ENCODE data around the gene ADARB2.
"Not testable (repeated sequence)": the region's sequence is repeated elsewhere in the genome, so short reads cannot be mapped to it uniquely, and the experiment has no call there.

Gene ADARB2

DNA sequence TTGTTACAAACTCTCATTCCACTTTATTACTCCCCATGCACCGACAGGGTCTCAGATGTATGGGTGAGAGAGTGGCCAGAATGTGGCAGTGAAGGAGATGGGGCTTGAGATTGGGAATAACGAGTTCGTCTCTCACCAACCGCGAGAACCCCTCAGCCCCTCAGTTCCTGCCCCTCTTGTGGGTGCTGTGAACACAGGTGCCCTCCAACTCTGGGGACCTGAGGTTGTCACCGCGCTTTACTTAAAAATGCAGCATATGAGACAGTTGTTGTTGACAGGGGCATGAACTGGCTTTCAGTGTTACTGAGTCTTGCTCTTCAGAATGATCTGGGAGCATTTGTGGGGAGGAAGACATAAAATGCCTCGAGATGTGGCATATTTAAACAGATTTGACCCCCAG, 391.1 kb downstream of the ADARB2 start:
- no peak overlapping the region for H3K4me3 ChIP-seq (ENCODE audit: low read depth, low read length)
- no peak for TF ChIP-seq CTCF (IDR thresholded peaks at IDR 0.05; ENCODE audit: low read depth, low read length)

DNA sequence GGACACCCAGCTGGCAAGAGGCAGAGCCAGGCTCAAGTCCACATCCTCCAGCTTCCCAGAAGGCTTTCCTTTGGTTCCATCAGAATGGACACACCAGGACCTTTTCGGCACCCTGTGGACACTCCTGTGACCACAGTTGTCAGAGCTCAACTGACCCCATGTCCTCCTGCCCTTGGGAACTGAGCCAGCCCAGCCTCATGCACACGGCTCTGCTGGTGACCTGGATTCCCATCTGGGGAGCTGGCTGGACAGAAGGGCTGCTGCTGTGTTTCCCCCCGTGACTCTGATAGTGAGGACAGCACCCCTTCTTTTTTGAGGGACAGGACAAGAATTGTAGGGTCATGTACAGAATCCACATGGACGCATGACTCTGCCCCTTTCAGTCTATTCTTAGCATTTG, 392.0 kb downstream of the ADARB2 start:
- no peak overlapping the region for H3K4me3 ChIP-seq (ENCODE audit: low read depth, low read length)
- TF ChIP-seq CTCF (IDR thresholded peaks at IDR 0.05; ENCODE audit: low read depth, low read length) = no peak

DNA sequence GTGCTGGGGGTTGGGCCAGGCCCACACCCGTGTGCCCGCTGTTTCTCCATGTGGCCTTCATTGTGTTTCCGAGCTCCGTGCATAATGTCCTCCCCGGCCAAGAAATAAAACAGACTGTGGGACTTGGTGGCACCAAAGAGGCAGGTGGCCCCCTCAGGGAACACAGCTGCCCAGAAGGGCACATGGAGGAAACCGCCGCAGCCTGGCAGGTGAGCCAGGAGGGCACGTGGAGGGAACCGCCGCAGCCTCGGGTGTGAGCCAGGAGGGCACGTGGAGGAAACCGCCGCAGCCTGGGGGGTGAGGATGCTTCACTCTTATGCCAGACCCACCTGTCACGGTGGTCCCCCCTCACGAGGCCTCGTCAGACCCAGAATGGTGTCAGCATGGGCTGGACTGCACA, 392.5 kb downstream of the ADARB2 start:
- no peak overlapping the region for H3K4me3 ChIP-seq (ENCODE audit: low read depth, low read length)
- TF ChIP-seq CTCF (IDR thresholded peaks at IDR 0.05; ENCODE audit: low read depth, low read length) = no peak

- no peak for TF ChIP-seq CTCF (IDR thresholded peaks at IDR 0.05; ENCODE audit: low read depth, low read length)
- no peak overlapping the region for H3K4me3 ChIP-seq (ENCODE audit: low read depth, low read length)
These were observed 392.9 kb downstream of the ADARB2 start for GRCh38 chr10:1344408-1344807.

DNA sequence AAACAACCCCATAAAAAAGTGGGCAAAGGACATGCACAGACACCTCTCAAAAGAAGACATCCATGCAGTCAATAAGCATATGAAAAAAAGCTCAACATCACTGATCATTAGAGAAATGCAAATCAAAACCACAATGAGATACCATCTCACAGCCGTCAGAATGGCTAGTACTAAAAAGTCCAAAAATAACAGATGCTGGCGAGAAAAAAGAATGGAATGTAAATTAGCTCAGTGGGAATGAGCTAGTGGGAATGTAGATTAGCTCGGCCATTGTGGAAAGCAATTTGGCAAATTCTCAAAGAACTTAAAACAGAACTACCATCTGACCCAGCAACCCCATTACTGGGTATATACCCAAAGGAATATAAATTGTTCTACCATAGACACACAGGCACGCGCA, 394.1 kb downstream of the ADARB2 start:
- H3K4me3 ChIP-seq (ENCODE audit: low read depth, low read length) = no peak overlapping the region
- TF ChIP-seq CTCF (IDR thresholded peaks at IDR 0.05; ENCODE audit: low read depth, low read length) = no peak

- not testable (repeated sequence) for H3K4me3 ChIP-seq (ENCODE audit: low read depth, low read length)
These were observed 396.3 kb downstream of the ADARB2 start for GRCh38 chr10:1341052-1341451.

- no peak overlapping the region for H3K4me3 ChIP-seq (ENCODE audit: low read depth, low read length)
- no peak for TF ChIP-seq CTCF (IDR thresholded peaks at IDR 0.05; ENCODE audit: low read depth, low read length)
These were observed 397.9 kb downstream of the ADARB2 start for GRCh38 chr10:1339396-1339795.

- TF ChIP-seq CTCF (IDR thresholded peaks at IDR 0.05; ENCODE audit: low read depth, low read length) = no peak
- no peak overlapping the region for H3K4me3 ChIP-seq (ENCODE audit: low read depth, low read length)
These were observed 401.7 kb downstream of the ADARB2 start for GRCh38 chr10:1335642-1336041.
